Nephron progenitor cell (in vitro differentiated cells): ENCODE data around the gene HIP1.
"Not testable (repeated sequence)": the region's sequence is repeated elsewhere in the genome, so short reads cannot be mapped to it uniquely, and the experiment has no call there.

Experiments used
- DNase-seq: peaks from one replicate; pipeline ENCODE4 v3.0.0; 2021
- H3K27ac Mint-ChIP-seq: 2 replicates; pipeline ENCODE4 v1.8.0; 2021; ENCODE audit warnings: mild to moderate bottlenecking, moderate library complexity, mixed read lengths
- H3K27me3 Mint-ChIP-seq: 2 replicates; pipeline ENCODE4 v1.8.0; 2021; ENCODE audit warnings: mild to moderate bottlenecking, low read depth, mixed read lengths; ENCODE audit not compliant: poor library complexity
- H3K36me3 Mint-ChIP-seq: 2 replicates; pipeline ENCODE4 v1.8.0; 2021; ENCODE audit warnings: low read depth, mixed read lengths
- H3K4me1 Mint-ChIP-seq: 2 replicates; pipeline ENCODE4 v1.8.0; 2021; ENCODE audit warnings: mixed read lengths
- H3K4me3 Mint-ChIP-seq: 2 replicates; pipeline ENCODE4 v1.8.0; 2021; ENCODE audit warnings: mild to moderate bottlenecking, moderate library complexity, mixed read lengths
- H3K9me3 Mint-ChIP-seq: 2 replicates; pipeline ENCODE4 v1.8.0; 2021; ENCODE audit warnings: mild to moderate bottlenecking, moderate library complexity, mixed read lengths
- CTCF ChIP-seq: fragments of 200-600 bp; sonication (generic); IDR thresholded peaks from 2 replicates; pipeline ENCODE4 v1.5.0; 2021; ENCODE audit warnings: antibody characterized with exemption

The HIP1 gene

GRCh38 chr7:75732764-75733630 is 5.7 kb downstream of the HIP1 start:
- Mint-ChIP-seq H3K9me3 (no peaks in the 10 kb centered on the region), H3K4me3 (no peak overlapping the region), H3K27me3 (peaks cover 24% of the 10 kb centered on the region)

GRCh38 chr7:75732016-75732521 is 6.7 kb downstream of the HIP1 start:
- Mint-ChIP-seq H3K27ac (peak overlapping the region; percentile 65), H3K4me3 (no peak overlapping the region), H3K36me3 (peaks cover 6% of the 10 kb centered on the region), H3K9me3 (no peaks in the 10 kb centered on the region), H3K27me3 (peaks cover 15% of the 10 kb centered on the region), H3K4me1 (peaks cover 70% of the 10 kb centered on the region)
- DNase-seq: no peak
- TF ChIP-seq CTCF: no peak

More at GRCh38 chr7:75732764-75733630, 5.7 kb downstream of the HIP1 start:
- Mint-ChIP-seq H3K4me1 (peaks cover 71% of the 10 kb centered on the region), H3K27ac (peak overlapping the region; percentile 65), H3K36me3 (peaks cover 6% of the 10 kb centered on the region)
- no peak for DNase-seq
- no peak for TF ChIP-seq CTCF

- peak overlapping the region; percentile 86 for H3K27ac Mint-ChIP-seq
- no peaks in the 10 kb centered on the region for H3K9me3 Mint-ChIP-seq
- DNase-seq: no peak
- H3K4me1 Mint-ChIP-seq: peaks cover 50% of the 10 kb centered on the region
- H3K27me3 Mint-ChIP-seq: peaks cover 3% of the 10 kb centered on the region
- H3K36me3 Mint-ChIP-seq: peaks cover 6% of the 10 kb centered on the region
- TF ChIP-seq CTCF: no peak
- no peak overlapping the region for H3K4me3 Mint-ChIP-seq
Observed at GRCh38 chr7:75729851-75730274, 8.9 kb downstream of the HIP1 start.

- peaks cover 47% of the 10 kb centered on the region for H3K4me1 Mint-ChIP-seq
- H3K27me3 Mint-ChIP-seq: peaks cover 7% of the 10 kb centered on the region
- DNase-seq: peak; percentile 23
- no peaks in the 10 kb centered on the region for H3K36me3 Mint-ChIP-seq
- no peaks in the 10 kb centered on the region for H3K9me3 Mint-ChIP-seq
- peak overlapping the region; percentile 94 for H3K27ac Mint-ChIP-seq
- no peak for TF ChIP-seq CTCF
- no peak overlapping the region for H3K4me3 Mint-ChIP-seq
Observed at GRCh38 chr7:75727881-75728593, 10.7 kb downstream of the HIP1 start.

GRCh38 chr7:75727351-75727750 is 11.4 kb downstream of the HIP1 start:
- DNase-seq, H3K36me3 Mint-ChIP-seq, H3K4me3 Mint-ChIP-seq, H3K27me3 Mint-ChIP-seq, H3K9me3 Mint-ChIP-seq: not testable (repeated sequence)
- peaks cover 40% of the 10 kb centered on the region for H3K4me1 Mint-ChIP-seq
- peak overlapping the region; percentile 94 for H3K27ac Mint-ChIP-seq

- Mint-ChIP-seq H3K9me3 (no peaks in the 10 kb centered on the region), H3K36me3 (no peaks in the 10 kb centered on the region), H3K27me3 (peaks cover 4% of the 10 kb centered on the region), H3K4me1 (peaks cover 36% of the 10 kb centered on the region), H3K4me3 (no peak overlapping the region), H3K27ac (peak overlapping the region; percentile 51)
- DNase-seq: no peak
- no peak for TF ChIP-seq CTCF
Observed at GRCh38 chr7:75725306-75725705, 13.4 kb downstream of the HIP1 start.
